ENCODE results near the gene SEC61B. TPM values are rescaled to one million over a fixed set of nuclear protein-coding genes. Genes with fewer than 3 reads are reported as not detected.
"Not testable (repeated sequence)": the region's sequence is repeated elsewhere in the genome, so short reads cannot be mapped to it uniquely, and the experiment has no call there.

SEC61B gene
- polyA plus RNA-seq, 1 experiment, result 134 TPM

DNA sequence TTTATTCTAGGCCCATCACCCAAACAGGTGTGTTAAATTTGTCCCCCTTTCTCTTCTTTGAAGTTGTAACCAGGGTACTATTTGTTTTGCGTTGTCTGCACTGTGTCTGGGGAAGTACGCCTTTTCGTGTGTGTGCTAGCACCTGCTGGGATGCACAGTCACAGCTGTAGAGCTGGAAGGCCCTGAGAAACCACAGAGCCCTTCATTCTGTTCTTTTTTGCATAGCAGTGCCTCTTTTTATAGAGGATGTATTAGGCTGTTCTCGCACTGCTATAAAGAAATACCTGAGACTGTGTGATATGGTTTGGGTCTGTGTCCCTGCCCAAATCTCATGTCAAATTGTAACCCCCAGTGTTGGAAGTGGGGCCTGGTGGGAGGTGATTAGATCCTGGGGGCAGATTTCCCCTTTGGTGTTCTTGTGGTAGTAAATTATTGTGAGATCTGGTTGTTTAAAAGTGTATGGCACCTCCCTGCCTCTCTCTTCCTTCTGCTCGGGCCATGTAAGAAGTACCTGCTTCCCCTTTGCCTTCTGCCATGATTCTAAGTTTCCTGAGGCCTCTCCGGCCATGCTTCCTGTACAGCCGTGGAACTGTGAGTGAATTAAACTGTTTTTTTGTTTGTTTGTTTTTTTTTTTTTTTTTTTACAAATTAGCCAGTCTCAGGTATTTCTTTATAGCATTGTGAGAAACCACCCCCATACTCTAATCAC lies 14.0 kb downstream of the SEC61B start:
- POLR2A ChIA-PET, result no interaction called here
- TF ChIP-seq, protein P1, sequence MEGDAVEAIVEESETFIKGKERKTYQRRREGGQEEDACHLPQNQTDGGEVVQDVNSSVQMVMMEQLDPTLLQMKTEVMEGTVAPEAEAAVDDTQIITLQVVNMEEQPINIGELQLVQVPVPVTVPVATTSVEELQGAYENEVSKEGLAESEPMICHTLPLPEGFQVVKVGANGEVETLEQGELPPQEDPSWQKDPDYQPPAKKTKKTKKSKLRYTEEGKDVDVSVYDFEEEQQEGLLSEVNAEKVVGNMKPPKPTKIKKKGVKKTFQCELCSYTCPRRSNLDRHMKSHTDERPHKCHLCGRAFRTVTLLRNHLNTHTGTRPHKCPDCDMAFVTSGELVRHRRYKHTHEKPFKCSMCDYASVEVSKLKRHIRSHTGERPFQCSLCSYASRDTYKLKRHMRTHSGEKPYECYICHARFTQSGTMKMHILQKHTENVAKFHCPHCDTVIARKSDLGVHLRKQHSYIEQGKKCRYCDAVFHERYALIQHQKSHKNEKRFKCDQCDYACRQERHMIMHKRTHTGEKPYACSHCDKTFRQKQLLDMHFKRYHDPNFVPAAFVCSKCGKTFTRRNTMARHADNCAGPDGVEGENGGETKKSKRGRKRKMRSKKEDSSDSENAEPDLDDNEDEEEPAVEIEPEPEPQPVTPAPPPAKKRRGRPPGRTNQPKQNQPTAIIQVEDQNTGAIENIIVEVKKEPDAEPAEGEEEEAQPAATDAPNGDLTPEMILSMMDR (IDR thresholded peaks at IDR 0.05; ENCODE audit: insufficient read depth, low read depth, low read length), result no peak
- CTCF ChIA-PET, result interaction anchor here (0.6 kb wide), 1 partner anchor 52 kb away, joined by 3 read pairs; no protein-coding TSS in a partner anchor
- H3K4me3 ChIP-seq (ENCODE audit: low read depth, low read length), result no peak overlapping the region
- peaks cover 3% of the 10 kb centered on the region; the same call in 1 of the 2 replicates for H3K36me3 ChIP-seq (ENCODE audit: control insufficient read depth, insufficient read depth, low read length)
- H3K27me3 ChIP-seq (ENCODE audit: control insufficient read depth, insufficient read depth, low read length), result no peaks in the 10 kb centered on the region
- no peak for DNase-seq (ENCODE audit: low read depth)

DNA sequence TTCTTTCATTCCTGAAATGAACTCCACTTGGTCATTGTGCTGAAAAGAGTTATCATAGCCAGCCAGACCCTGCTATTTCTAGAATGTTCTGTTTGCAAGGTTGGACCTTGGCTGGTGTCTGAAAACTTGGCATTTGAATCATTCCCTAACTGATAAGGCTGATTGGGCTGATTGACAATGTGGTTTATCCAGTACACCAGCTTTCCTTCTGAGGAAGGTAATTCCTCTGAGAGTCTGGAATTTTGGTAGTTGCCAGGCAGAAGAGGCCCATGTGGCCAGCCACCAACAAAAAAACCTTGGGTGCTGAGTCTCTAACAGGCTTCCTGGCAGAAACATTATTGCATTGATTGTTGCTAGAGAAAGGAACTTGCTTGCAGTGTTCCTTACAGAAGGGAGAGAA lies 15.3 kb downstream of the SEC61B start:
- ChIA-PET POLR2A (no interaction called here), CTCF (no interaction called here)
- DNase-seq (ENCODE audit: low read depth), result no peak
- Histone ChIP-seq H3K27me3 (ENCODE audit: control insufficient read depth, insufficient read depth, low read length) (no peaks in the 10 kb centered on the region), H3K36me3 (ENCODE audit: control insufficient read depth, insufficient read depth, low read length) (peaks cover 3% of the 10 kb centered on the region; the same call in 1 of the 2 replicates), H3K4me3 (ENCODE audit: low read depth, low read length) (no peak overlapping the region)
- TF ChIP-seq, protein P1 (IDR thresholded peaks at IDR 0.05; ENCODE audit: insufficient read depth, low read depth, low read length), result no peak

DNA sequence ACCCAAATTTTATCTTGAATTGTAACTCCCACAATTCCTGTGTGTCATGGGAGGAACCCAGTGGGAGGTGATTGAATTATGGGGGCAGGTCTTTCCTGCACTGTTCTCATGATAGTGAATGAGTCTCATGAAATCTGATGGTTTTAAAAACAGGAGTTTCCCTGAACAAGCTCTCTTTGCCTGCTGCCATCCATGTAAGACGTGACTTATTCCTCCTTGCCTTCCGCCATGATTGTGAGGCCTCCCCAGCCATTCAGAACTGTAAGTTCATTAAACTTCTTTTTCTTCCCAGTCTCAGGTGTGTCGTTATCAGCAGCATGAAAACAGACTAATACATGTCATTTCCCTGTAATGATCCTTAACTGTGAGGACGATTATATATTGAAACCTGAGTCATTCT lies 15.8 kb downstream of the SEC61B start:
- CTCF ChIA-PET, result interaction anchor here (1.7 kb wide), 1 partner anchor 75 kb away, joined by 3 read pairs; no protein-coding TSS in a partner anchor
- POLR2A ChIA-PET; H3K4me3 ChIP-seq (ENCODE audit: low read depth, low read length): not testable (repeated sequence)

DNA sequence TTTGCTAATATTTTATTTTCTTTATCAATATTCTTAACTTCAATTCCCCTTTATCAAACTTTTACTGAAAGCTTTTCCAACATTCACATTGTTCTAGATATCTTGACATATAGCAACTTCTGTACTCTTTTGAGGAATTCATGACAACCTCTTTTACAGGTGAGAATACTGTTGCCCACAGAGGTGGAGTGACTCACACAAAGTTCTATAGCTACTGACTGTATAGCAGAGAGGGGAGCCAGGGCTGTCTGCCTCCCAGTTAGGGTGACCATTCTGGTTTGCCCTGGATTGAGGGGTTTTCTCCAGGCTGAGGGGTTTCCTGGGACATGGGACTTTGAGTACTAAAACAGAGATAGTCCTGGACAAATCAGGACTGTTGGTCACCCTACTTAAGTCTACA lies 16.2 kb downstream of the SEC61B start:
- ChIA-PET POLR2A (no interaction called here), CTCF (interaction anchor here (1.7 kb wide), 1 partner anchor 75 kb away, joined by 3 read pairs; no protein-coding TSS in a partner anchor)
- H3K27me3 ChIP-seq (ENCODE audit: control insufficient read depth, insufficient read depth, low read length), result no peaks in the 10 kb centered on the region
- TF ChIP-seq, protein P1 (IDR thresholded peaks at IDR 0.05; ENCODE audit: insufficient read depth, low read depth, low read length), result no peak
- peaks cover 3% of the 10 kb centered on the region; the same call in 1 of the 2 replicates for H3K36me3 ChIP-seq (ENCODE audit: control insufficient read depth, insufficient read depth, low read length)
- DNase-seq (ENCODE audit: low read depth), result no peak
- no peak overlapping the region for H3K4me3 ChIP-seq (ENCODE audit: low read depth, low read length)

More for the DNA sequence above, 15.8 kb downstream of the SEC61B start:
- H3K36me3 ChIP-seq (ENCODE audit: control insufficient read depth, insufficient read depth, low read length); H3K27me3 ChIP-seq (ENCODE audit: control insufficient read depth, insufficient read depth, low read length); DNase-seq (ENCODE audit: low read depth): not testable (repeated sequence)

DNA sequence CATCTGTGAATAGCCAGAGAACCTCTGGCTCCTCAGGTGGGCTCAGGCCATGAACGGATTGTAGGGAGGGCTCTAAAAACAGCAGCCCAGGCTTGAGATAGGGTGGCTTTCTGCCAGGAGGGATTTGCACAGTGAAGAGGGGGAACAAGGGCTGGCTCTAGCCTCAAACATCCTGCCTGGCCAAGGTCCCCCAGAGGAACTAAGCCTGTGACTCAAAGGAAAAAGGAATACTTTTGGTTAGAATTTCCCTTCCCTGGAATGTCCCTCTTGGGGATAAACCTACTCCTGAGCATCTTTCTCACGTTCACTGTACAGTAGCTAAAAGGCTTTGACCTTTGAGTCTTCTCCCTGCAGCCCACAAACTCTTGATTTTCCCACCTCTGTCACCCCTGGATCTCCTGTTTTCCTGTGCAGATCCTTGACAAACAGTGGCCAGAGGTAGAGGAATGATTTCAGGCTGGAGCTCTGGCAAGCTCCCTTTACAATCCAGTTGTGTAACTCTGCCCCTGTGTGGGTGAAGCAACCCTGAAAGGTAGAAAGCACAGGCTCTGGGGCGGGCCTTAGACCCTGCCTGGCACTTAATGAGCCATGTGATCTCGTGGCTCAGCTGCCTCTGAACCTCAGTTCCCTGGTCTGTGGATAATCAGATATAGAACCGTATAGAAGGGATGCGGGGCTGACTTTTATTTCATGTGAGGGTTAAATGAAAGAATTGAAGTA lies 17.4 kb downstream of the SEC61B start:
- Histone ChIP-seq H3K4me3 (ENCODE audit: low read depth, low read length) (no peak overlapping the region), H3K36me3 (ENCODE audit: control insufficient read depth, insufficient read depth, low read length) (peaks cover 3% of the 10 kb centered on the region; the same call in 1 of the 2 replicates), H3K27me3 (ENCODE audit: control insufficient read depth, insufficient read depth, low read length) (no peaks in the 10 kb centered on the region)
- CTCF ChIA-PET, result interaction anchor here (1.1 to 2.2 kb wide), 3 partner anchors 15 to 76 kb away, joined by 3 to 5 read pairs (median 4); no protein-coding TSS in a partner anchor
- POLR2A ChIA-PET, result no interaction called here
- TF ChIP-seq, protein P1 (IDR thresholded peaks at IDR 0.05; ENCODE audit: insufficient read depth, low read depth, low read length), result no peak
- DNase-seq (ENCODE audit: low read depth), result no peak

Data from BJ (cell line).